HepG2 (cell line): ENCODE results near the gene ANXA7. TPM values are rescaled to one million over a fixed set of nuclear protein-coding genes. Genes with fewer than 3 reads are reported as not detected.

Experiments
- BRCA1 ChIP-seq: sonication (generic); formaldehyde crosslinking; IDR thresholded peaks from 2 replicates; pipeline ENCODE4 v1.4.0; 2020; ENCODE audit warnings: missing genetic modification reagents
- CCAR2 ChIP-seq: fragments of 200-400 bp; formaldehyde crosslinking; optimal IDR thresholded peaks from 2 replicates; pipeline ENCODE3; 2018; ENCODE audit warnings: low read depth, mild to moderate bottlenecking, low read length, moderate library complexity
- FOSL2 ChIP-seq: sonication (generic); formaldehyde crosslinking; IDR thresholded peaks from 2 replicates; pipeline ENCODE4 v1.4.0; 2020; ENCODE audit warnings: missing genetic modification reagents
- FOXP1 ChIP-seq, 2 experiments: fragments of 450-650 bp in 1 of 2; IDR thresholded peaks; 2 replicates each; pipeline ENCODE4 v1.6.1; 2017 to 2018; ENCODE audit warnings: antibody characterized with exemption in 1 of 2
- KLF6 ChIP-seq: IDR thresholded peaks from 2 replicates; pipeline ENCODE4 v1.8.0; 2016; ENCODE audit warnings: missing biosample characterization, missing genetic modification reagents
- NAIF1 ChIP-seq: sonication (generic); formaldehyde crosslinking; IDR thresholded peaks from 2 replicates; pipeline ENCODE4 v1.5.0; 2020; ENCODE audit warnings: mild to moderate bottlenecking, missing genetic modification reagents, borderline replicate concordance
- SALL1 ChIP-seq: sonication (generic); formaldehyde crosslinking; IDR thresholded peaks from 2 replicates; pipeline ENCODE4 v1.8.0; 2022; ENCODE audit warnings: mild to moderate bottlenecking, missing genetic modification reagents
- SP1 ChIP-seq, 2 experiments: fragments of 450-650 bp in 1 of 2; sonication (generic) in 1 of 2; formaldehyde crosslinking in 1 of 2; IDR thresholded peaks; 2 replicates each; pipeline versions ENCODE4 v1.4.0 to v1.6.1; 2016 to 2020; ENCODE audit warnings: missing genetic modification reagents in 1 of 2
- TARDBP ChIP-seq: sonication (generic); formaldehyde crosslinking; IDR thresholded peaks from 2 replicates; pipeline ENCODE4 v1.8.0; 2022; ENCODE audit warnings: mild to moderate bottlenecking, missing genetic modification reagents
- ZIK1 ChIP-seq: sonication (generic); formaldehyde crosslinking; IDR thresholded peaks from 2 replicates; pipeline ENCODE4 v1.5.0; 2020; ENCODE audit warnings: mild to moderate bottlenecking, low read depth, missing genetic modification reagents, borderline replicate concordance
- ZNF674 ChIP-seq: sonication (generic); formaldehyde crosslinking; IDR thresholded peaks from 2 replicates; pipeline ENCODE4 v1.5.0; 2020; ENCODE audit warnings: low read depth, mild to moderate bottlenecking, missing genetic modification reagents
- ZNF775 ChIP-seq: sonication (generic); formaldehyde crosslinking; IDR thresholded peaks from 2 replicates; pipeline ENCODE4 v1.4.0; 2020; ENCODE audit warnings: missing genetic modification reagents, mild to moderate bottlenecking, moderate library complexity, borderline replicate concordance
- polyA plus RNA-seq, 8 experiments: library from polyadenylated mRNA; depleted of rRNA in 3 of 8; stranded (reverse) in 7 of 8; unstranded in 1 of 8; fragments of >200 nt; fragmentation: Illumina TruSeq in 4 of 8; extraction: Trizol in 4 of 8; gene quantifications; 2 replicates each; pipeline versions ENCODE4 v1.2.1 to v1.2.3, GENCODE V29; 2011 to 2016; ENCODE audit warnings: low read depth in 4 of 8, missing spikeins in 1 of 8, mixed read lengths in 1 of 8; ENCODE audit not compliant: insufficient read depth in 1 of 8
- total RNA-seq, 5 experiments: library from RNA; depleted of rRNA; stranded (reverse); fragments of >200 nt; fragmentation: Illumina TruSeq; extraction: Trizol; gene quantifications; 2 replicates each; pipeline ENCODE4 v1.2.3, GENCODE V29; 2016; ENCODE audit warnings: low read depth in 1 of 5
- TF ChIP-seq, protein P1 (sequence below): IDR thresholded peaks from 2 replicates; pipeline ENCODE4 v1.6.1; 2018; ENCODE audit warnings: missing genetic modification reagents
- TF ChIP-seq, protein P2 (sequence below): sonication (generic); formaldehyde crosslinking; IDR thresholded peaks from 2 replicates; pipeline ENCODE4 v1.4.0; 2020; ENCODE audit warnings: missing genetic modification reagents, mild to moderate bottlenecking, borderline replicate concordance
- TF ChIP-seq, protein P3 (sequence below): IDR thresholded peaks from 2 replicates; pipeline ENCODE4 v1.6.1; 2012; ENCODE audit warnings: low read length, improper control_type of control experiment
- TF ChIP-seq, protein P4 (sequence below): sonication (generic); formaldehyde crosslinking; IDR thresholded peaks from 2 replicates; pipeline ENCODE4 v1.4.0; 2020; ENCODE audit warnings: missing genetic modification reagents
- TF ChIP-seq, protein P5 (sequence below): sonication (generic); formaldehyde crosslinking; IDR thresholded peaks from 2 replicates; pipeline ENCODE4 v1.4.0; 2020; ENCODE audit warnings: missing genetic modification reagents

The ANXA7 gene
- total and polyA plus RNA-seq, 2 of the 13 experiments (the other 11 are each of a cell fraction or from before 2014, with no cell fraction given): 54.8 to 89.0 TPM

DNA sequence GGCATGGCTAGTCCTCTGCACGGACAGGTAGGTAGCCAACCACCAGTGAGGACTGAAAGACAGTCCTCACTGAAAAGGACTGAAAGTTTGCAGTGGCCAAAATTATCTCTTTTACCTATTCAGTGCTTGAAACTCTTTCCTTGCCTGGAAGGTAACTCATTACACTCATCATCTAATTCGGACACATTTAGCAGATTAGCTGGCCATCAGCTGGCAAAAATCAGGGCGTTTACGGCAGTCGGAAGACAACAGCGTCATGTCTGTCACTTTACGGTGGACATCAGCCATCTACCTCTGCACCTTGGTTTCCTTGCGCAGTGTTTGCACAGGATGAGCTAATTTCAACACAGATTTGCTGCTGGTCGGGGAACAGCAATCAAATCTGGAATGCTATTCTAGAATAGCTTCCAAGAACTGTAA is 740 bp downstream of the ANXA7 start (continued):
- TF ChIP-seq, protein P1, sequence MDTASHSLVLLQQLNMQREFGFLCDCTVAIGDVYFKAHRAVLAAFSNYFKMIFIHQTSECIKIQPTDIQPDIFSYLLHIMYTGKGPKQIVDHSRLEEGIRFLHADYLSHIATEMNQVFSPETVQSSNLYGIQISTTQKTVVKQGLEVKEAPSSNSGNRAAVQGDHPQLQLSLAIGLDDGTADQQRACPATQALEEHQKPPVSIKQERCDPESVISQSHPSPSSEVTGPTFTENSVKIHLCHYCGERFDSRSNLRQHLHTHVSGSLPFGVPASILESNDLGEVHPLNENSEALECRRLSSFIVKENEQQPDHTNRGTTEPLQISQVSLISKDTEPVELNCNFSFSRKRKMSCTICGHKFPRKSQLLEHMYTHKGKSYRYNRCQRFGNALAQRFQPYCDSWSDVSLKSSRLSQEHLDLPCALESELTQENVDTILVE (CRISPR knock-in tag): no peak
- TF ChIP-seq FOSL2 (CRISPR knock-in tag) (no peak), SP1 (IDR thresholded peaks at IDR 0.05) (no peak), SP1 (CRISPR knock-in tag; IDR thresholded peaks at IDR 0.05) (no peak), BRCA1 (CRISPR knock-in tag) (no peak), KLF6 (CRISPR knock-in tag) (no peak), SALL1 (CRISPR knock-in tag) (no peak), ZNF775 (CRISPR knock-in tag) (no peak), TARDBP (no peak), ZIK1 (CRISPR knock-in tag) (no peak), ZNF674 (CRISPR knock-in tag) (0 out of 2 replicates have a peak, but pooled peaks have one; percentile 25), NAIF1 (CRISPR knock-in tag) (peak; percentile 76; the same call in 1 of the 2 replicates), CCAR2 (no peak), FOXP1 (IDR thresholded peaks at IDR 0.05) (no peak), FOXP1 (CRISPR knock-in tag; IDR thresholded peaks at IDR 0.05) (peak; percentile 13; the same call in 1 of the 2 replicates)
- TF ChIP-seq, protein P2, sequence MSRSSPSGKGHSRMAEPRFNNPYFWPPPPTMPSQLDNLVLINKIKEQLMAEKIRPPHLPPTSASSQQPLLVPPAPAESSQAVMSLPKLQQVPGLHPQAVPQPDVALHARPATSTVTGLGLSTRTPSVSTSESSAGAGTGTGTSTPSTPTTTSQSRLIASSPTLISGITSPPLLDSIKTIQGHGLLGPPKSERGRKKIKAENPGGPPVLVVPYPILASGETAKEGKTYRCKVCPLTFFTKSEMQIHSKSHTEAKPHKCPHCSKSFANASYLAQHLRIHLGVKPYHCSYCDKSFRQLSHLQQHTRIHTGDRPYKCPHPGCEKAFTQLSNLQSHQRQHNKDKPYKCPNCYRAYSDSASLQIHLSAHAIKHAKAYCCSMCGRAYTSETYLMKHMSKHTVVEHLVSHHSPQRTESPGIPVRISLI (CRISPR knock-in tag): no peak
- TF ChIP-seq, protein P3, sequence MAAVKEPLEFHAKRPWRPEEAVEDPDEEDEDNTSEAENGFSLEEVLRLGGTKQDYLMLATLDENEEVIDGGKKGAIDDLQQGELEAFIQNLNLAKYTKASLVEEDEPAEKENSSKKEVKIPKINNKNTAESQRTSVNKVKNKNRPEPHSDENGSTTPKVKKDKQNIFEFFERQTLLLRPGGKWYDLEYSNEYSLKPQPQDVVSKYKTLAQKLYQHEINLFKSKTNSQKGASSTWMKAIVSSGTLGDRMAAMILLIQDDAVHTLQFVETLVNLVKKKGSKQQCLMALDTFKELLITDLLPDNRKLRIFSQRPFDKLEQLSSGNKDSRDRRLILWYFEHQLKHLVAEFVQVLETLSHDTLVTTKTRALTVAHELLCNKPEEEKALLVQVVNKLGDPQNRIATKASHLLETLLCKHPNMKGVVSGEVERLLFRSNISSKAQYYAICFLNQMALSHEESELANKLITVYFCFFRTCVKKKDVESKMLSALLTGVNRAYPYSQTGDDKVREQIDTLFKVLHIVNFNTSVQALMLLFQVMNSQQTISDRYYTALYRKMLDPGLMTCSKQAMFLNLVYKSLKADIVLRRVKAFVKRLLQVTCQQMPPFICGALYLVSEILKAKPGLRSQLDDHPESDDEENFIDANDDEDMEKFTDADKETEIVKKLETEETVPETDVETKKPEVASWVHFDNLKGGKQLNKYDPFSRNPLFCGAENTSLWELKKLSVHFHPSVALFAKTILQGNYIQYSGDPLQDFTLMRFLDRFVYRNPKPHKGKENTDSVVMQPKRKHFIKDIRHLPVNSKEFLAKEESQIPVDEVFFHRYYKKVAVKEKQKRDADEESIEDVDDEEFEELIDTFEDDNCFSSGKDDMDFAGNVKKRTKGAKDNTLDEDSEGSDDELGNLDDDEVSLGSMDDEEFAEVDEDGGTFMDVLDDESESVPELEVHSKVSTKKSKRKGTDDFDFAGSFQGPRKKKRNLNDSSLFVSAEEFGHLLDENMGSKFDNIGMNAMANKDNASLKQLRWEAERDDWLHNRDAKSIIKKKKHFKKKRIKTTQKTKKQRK: no peak
- TF ChIP-seq, protein P4, sequence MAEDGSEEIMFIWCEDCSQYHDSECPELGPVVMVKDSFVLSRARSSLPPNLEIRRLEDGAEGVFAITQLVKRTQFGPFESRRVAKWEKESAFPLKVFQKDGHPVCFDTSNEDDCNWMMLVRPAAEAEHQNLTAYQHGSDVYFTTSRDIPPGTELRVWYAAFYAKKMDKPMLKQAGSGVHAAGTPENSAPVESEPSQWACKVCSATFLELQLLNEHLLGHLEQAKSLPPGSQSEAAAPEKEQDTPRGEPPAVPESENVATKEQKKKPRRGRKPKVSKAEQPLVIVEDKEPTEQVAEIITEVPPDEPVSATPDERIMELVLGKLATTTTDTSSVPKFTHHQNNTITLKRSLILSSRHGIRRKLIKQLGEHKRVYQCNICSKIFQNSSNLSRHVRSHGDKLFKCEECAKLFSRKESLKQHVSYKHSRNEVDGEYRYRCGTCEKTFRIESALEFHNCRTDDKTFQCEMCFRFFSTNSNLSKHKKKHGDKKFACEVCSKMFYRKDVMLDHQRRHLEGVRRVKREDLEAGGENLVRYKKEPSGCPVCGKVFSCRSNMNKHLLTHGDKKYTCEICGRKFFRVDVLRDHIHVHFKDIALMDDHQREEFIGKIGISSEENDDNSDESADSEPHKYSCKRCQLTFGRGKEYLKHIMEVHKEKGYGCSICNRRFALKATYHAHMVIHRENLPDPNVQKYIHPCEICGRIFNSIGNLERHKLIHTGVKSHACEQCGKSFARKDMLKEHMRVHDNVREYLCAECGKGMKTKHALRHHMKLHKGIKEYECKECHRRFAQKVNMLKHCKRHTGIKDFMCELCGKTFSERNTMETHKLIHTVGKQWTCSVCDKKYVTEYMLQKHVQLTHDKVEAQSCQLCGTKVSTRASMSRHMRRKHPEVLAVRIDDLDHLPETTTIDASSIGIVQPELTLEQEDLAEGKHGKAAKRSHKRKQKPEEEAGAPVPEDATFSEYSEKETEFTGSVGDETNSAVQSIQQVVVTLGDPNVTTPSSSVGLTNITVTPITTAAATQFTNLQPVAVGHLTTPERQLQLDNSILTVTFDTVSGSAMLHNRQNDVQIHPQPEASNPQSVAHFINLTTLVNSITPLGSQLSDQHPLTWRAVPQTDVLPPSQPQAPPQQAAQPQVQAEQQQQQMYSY (CRISPR knock-in tag): no peak
- TF ChIP-seq, protein P5, sequence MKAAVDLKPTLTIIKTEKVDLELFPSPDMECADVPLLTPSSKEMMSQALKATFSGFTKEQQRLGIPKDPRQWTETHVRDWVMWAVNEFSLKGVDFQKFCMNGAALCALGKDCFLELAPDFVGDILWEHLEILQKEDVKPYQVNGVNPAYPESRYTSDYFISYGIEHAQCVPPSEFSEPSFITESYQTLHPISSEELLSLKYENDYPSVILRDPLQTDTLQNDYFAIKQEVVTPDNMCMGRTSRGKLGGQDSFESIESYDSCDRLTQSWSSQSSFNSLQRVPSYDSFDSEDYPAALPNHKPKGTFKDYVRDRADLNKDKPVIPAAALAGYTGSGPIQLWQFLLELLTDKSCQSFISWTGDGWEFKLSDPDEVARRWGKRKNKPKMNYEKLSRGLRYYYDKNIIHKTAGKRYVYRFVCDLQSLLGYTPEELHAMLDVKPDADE: no peak
